H1 (cell line): Measurements from ENCODE around the gene SPARC. TPM values are rescaled to one million over a fixed set of nuclear protein-coding genes. Genes with fewer than 3 reads are reported as not detected.

Experiments
- ATF2 ChIP-seq: IDR thresholded peaks from 2 replicates; pipeline ENCODE4 v1.6.1; 2012; ENCODE audit warnings: low read length, inconsistent platforms
- BCL11A ChIP-seq, 2 experiments: IDR thresholded peaks; one replicate each; pipeline ENCODE4 v1.6.1; 2011; ENCODE audit warnings: low read depth in 2 of 2, low read length in 2 of 2, mild to moderate bottlenecking in 2 of 2
- CBX5 ChIP-seq: fragments of 300-800, 300-1000 bp; sonication (generic); IDR thresholded peaks from 2 replicates; pipeline ENCODE4 v1.7.1; 2016; ENCODE audit warnings: antibody characterized with exemption, low read length, low read depth
- CHD1 ChIP-seq: IDR thresholded peaks from 2 replicates; pipeline ENCODE4 v1.6.1; 2012; ENCODE audit warnings: low read depth, low read length, improper control_type of control experiment
- CTCF ChIP-seq, 3 experiments: IDR thresholded peaks; 1 replicate in 2 of 3; 2 replicates in 1 of 3; pipeline versions ENCODE4 v1.5.1 to v1.6.1; 2011; ENCODE audit warnings: low read length in 3 of 3, mild to moderate bottlenecking in 3 of 3, inconsistent platforms in 2 of 3, low read depth in 1 of 3, moderate library complexity in 1 of 3; ENCODE audit not compliant: insufficient read depth in 1 of 3; ENCODE audit errors: control extremely low read depth in 1 of 3
- EZH2 ChIP-seq: fragments of 200-600 bp; sonication (generic); IDR thresholded peaks from 2 replicates; pipeline ENCODE4 v1.7.1; 2012; ENCODE audit warnings: low read depth, mild to moderate bottlenecking, moderate library complexity, low read length, inconsistent platforms; ENCODE audit not compliant: severe bottlenecking
- GABPA ChIP-seq: IDR thresholded peaks from 2 replicates; pipeline ENCODE4 v1.6.1; 2011; ENCODE audit warnings: mild to moderate bottlenecking, low read length, moderate library complexity, borderline replicate concordance; ENCODE audit not compliant: insufficient read depth
- GTF2F1 ChIP-seq: IDR thresholded peaks from 2 replicates; pipeline ENCODE4 v1.6.1; 2012; ENCODE audit warnings: low read depth, low read length, improper control_type of control experiment, borderline replicate concordance
- HDAC2 ChIP-seq, 2 experiments: fragments of 300-600 bp in 1 of 2; sonication (generic) in 1 of 2; IDR thresholded peaks; 2 replicates each; pipeline ENCODE4 v1.6.1; 2011 to 2012; ENCODE audit warnings: low read depth in 2 of 2, low read length in 2 of 2, mild to moderate bottlenecking in 2 of 2, moderate library complexity in 2 of 2, borderline replicate concordance in 1 of 2, inconsistent platforms in 1 of 2
- MAFK ChIP-seq: IDR thresholded peaks from 2 replicates; pipeline ENCODE4 v1.6.1; 2012; ENCODE audit warnings: low read depth, mild to moderate bottlenecking, improper control_type of control experiment, low read length
- NRF1 ChIP-seq: IDR thresholded peaks from 2 replicates; pipeline ENCODE4 v1.6.1; 2011; ENCODE audit warnings: mild to moderate bottlenecking, low read depth, low read length, improper control_type of control experiment
- RAD21 ChIP-seq, 2 experiments: IDR thresholded peaks in 1 of 2; conservative IDR thresholded peaks in 1 of 2; 2 replicates each; pipeline ENCODE4 v1.6.1; 2011; ENCODE audit warnings: low read depth in 2 of 2, low read length in 2 of 2, improper control_type of control experiment in 1 of 2, inconsistent platforms in 1 of 2, mild to moderate bottlenecking in 1 of 2, moderate library complexity in 1 of 2
- RFX5 ChIP-seq: IDR thresholded peaks from 2 replicates; pipeline ENCODE4 v1.6.1; 2011; ENCODE audit warnings: low read depth, low read length, improper control_type of control experiment, borderline replicate concordance
- RXRA ChIP-seq: IDR thresholded peaks from 2 replicates; pipeline ENCODE4 v1.6.1; 2011; ENCODE audit warnings: low read depth, mild to moderate bottlenecking, low read length, moderate library complexity; ENCODE audit not compliant: insufficient read depth
- SIRT6 ChIP-seq: IDR thresholded peaks from one replicate; pipeline ENCODE4 v1.7.1; 2012; ENCODE audit warnings: low read length, inconsistent platforms
- SIX5 ChIP-seq: IDR thresholded peaks from 2 replicates; pipeline ENCODE4 v1.6.1; 2011; ENCODE audit warnings: mild to moderate bottlenecking, low read depth, low read length
- SP4 ChIP-seq: IDR thresholded peaks from 2 replicates; pipeline ENCODE4 v1.6.1; 2012; ENCODE audit warnings: low read length, inconsistent platforms
- TCF12 ChIP-seq: IDR thresholded peaks from 2 replicates; pipeline ENCODE4 v1.6.1; 2011; ENCODE audit warnings: low read depth, mild to moderate bottlenecking, low read length
- YY1 ChIP-seq: IDR thresholded peaks from 2 replicates; pipeline ENCODE4 v1.6.1; 2011; ENCODE audit warnings: low read depth, mild to moderate bottlenecking, low read length
- ZNF274 ChIP-seq: IDR thresholded peaks from 2 replicates; pipeline ENCODE4 v1.7.0; 2012; ENCODE audit warnings: low read length, borderline replicate concordance; ENCODE audit errors: extremely low read depth
- polyA plus RNA-seq, 7 experiments: library from polyadenylated mRNA; depleted of rRNA in 3 of 7; stranded (reverse) in 5 of 7; unstranded in 2 of 7; fragments of >200 nt in 5 of 7; fragments of 200-250 nt in 2 of 7; gene quantifications; 1 replicate in 5 of 7; 2 replicates in 1 of 7; 4 replicates in 1 of 7; pipeline versions ENCODE4 v1.2.1 to v1.2.3, GENCODE V29; 2011 to 2013; ENCODE audit warnings: missing spikeins in 2 of 7, mixed read lengths in 2 of 7
- total RNA-seq: library from RNA; stranded (reverse); fragmentation: NEBNext Ultra II Directional; extraction: Animal tissue kit (Norgen Biotek cat#: 25700); gene quantifications from 2 replicates; pipeline ENCODE4 v1.2.1, GENCODE V29; 2021

The SPARC gene
- total and polyA plus RNA-seq, 2 of the 8 experiments (the other 6 are each of a cell fraction or from before 2014, with no cell fraction given): 375 to 438 TPM

DNA sequence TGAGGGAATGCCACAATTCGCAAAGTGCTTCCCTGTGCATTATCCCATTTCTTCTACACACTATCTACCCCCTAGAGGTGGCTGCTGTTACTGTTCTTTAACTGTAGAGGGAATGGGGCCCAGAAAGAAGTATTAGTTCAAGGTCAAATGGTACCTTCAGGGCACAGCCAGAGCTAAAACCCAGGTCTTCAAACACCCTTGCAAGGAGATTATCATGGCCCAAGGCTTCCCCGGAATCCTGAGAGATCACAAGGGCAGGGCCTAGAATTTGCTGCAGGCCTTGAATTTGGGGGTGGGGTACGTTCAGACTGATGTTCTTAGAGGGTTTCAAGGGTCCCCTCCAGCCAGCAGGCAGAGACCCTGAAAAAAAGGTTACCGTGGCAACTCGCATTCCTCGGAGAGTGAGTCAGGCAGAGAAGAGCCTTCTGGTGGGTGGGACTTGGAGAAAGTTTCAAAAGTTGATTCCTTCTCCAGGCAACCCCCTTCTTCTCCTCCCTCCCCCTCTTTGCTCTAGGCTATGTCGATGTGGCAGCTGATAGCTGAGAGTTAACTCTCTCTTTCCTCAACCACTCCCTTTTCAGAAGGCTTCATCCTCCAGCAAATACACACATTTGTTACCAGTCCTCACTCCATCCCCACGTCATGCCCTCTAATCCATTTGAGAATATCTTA lies 1.9 kb downstream of the SPARC start (continued):
- TF ChIP-seq CTCF (IDR thresholded peaks at IDR 0.05; ENCODE audit: control extremely low read depth in 1 of 3, insufficient read depth in 1 of 3, low read depth in 1 of 3, low read length in 3 of 3) (peak in 1 of 3 experiments; percentile 52; a peak in 1 of 4 replicates), NRF1 (no peak), ZNF274 (no peak), BCL11A (IDR thresholded peaks at IDR 0.05; ENCODE audit: low read depth in 2 of 2, low read length in 2 of 2) (no peak), GTF2F1 (no peak), RFX5 (no peak), SP4 (no peak), RXRA (no peak), CBX5 (no peak), CHD1 (no peak), YY1 (no peak), ATF2 (peak; percentile 83; the same call in 1 of the 2 replicates), MAFK (no peak), SIRT6 (no peak), RAD21 (IDR thresholded peaks at IDR 0.05 in 1 of 2, conservative IDR thresholded peaks at IDR 0.05 in 1 of 2; ENCODE audit: low read depth in 2 of 2, low read length in 2 of 2) (peak; percentile 12 to 21; a peak in 2 of 4 replicates), EZH2 (no peak), GABPA (no peak), HDAC2 (IDR thresholded peaks at IDR 0.05; ENCODE audit: borderline replicate concordance in 1 of 2, low read depth in 2 of 2, low read length in 2 of 2) (no peak), SIX5 (no peak), TCF12 (no peak)
